Epidermal melanocyte (primary cell): ENCODE data around the gene C5orf58.
A peak's percentile ranks its signal among the peaks of the same experiment; 100 is the strongest.

ENCODE experiments used
- DNase-seq: peaks from one replicate; pipeline ENCODE4 v3.0.0; 2011; ENCODE audit warnings: low spot score; ENCODE audit not compliant: insufficient read length

The C5orf58 gene, protein sequence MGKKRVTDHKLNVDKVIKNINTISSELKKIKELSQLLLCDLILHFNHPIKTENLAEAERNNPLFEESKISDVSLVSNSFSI

GRCh38 chr5:170232786-170233185 is at the start of gene C5orf58:
TSS of gene C5orf58 (plus strand) at chr5:170232985. CDS start at chr5:170234977, 1,992 bp downstream.
- no peak for DNase-seq

DNA sequence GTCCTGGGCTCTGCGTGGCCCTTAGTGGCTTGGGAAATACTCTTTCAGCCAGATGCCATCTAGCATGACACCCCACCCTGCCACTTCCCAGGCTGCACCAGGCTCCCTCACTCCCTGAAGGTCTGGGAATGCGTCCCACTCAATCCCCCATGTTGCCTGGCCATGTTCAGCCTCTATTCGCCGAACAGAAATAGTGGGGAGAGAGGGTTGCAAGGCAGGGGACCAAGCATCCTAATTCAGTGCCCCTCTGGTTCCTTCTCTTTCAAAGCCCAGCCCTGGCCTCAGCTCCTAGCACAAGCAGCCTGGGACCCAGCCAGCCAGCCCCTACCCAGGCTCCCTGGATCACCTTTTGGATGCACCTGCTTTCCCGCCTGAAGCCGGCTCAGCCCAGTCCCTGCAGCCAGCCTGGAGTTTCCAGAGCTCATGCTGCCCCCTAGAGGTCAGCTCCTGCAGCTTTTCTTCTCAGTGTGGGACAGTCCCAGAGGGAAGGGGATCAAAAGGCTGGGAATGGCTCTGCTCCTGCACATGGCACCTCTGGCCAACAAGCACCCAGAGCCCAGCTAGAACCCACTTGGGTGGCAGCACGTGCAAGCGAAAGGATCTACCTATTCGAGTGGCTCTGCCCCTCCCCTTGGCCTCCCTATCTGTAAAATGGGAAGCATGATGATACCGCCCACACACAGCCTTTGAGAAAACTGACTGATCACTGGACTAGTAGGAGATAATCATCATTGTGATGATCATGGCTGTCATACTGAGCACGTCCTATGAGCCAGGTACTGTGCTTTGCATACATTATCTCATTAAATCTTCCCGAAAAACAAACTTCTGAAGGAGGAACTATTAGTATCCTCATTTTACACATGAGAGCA is 48.7 kb upstream of the C5orf58 start:
- DNase-seq: no peak

- DNase-seq: no peak
These were observed 48.0 kb upstream of the C5orf58 start for GRCh38 chr5:170184737-170185136.

DNA sequence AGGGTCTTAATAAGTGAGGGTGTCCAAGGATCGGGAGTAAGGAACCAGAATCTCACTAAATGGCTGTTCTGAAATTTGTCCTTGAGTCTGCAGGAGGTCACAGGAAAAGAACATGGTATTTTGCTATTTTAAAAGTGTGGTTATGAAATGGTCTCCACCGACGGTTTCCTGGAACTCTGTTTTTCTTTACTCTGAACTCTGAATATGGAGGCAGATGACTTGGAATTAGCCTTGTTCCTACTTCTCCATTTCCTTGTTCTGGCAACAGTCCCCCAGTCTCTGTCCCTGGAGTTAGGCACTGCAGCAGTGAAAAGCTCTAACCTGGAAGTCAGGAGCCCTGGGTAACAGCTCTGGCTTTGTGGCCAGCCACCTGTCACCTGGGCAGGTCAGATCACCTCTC is 46.6 kb upstream of the C5orf58 start:
- DNase-seq: no peak

DNA sequence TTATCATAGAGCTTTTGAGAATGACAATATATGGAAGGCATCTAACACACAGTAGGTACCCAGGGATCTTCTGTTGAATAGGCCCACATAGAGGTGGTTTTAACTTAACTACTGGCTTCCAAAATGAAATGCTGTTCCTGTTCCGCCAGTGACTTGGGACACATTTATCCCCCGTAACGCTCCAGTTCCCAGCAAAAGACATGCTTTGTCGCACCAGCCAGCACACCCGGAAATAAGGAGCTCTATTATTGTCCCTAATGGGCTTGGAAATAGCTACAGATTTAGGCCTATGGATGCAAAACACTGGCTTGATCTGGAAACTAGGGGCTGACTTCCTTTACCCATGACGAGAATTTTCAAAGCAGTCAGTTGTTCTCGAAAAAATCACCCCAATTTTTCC is 45.9 kb upstream of the C5orf58 start:
- no peak for DNase-seq

- DNase-seq: no peak
These were observed 42.2 kb upstream of the C5orf58 start for GRCh38 chr5:170190436-170191134.

DNA sequence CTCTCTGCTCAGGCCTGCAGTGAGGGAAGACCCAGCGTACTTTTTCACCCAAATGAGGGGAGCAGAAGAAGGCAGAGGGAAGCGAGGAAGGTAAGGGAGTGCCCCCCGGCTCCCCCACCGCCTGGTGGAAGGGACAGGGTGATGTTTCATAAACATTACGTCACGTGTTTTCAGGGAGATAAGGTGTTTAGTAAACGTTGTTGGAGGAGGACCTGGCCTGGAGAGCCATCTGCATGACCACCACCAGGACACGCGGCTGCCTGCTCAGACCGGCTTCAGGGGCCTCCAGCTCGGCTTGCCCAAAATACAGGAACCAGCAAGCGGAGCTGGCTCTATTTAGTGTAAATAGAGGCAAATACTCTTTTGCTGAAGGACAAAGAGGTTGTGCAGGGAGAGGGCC is 40.0 kb upstream of the C5orf58 start:
- no peak for DNase-seq

DNA sequence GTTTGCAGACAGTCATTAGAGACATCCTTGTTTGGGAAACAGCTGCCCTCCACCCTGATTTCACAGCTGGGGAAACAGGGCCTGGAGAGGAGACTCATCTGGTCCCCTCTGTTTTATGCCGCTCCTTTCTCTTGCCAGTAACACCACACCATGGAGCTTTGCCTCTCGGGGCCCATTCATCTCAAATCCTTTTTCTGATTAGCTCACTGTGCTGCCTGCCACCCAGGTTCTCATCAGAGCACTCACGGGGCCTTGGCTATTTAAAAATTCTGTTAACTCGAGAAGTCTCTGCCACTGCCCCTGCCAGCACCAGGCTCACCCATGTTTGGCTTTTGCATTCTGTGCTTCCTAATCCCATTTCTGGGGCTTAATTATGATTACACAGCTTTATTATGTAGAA is 36.8 kb upstream of the C5orf58 start:
- no peak for DNase-seq

- no peak for DNase-seq
These were observed 31.9 kb upstream of the C5orf58 start for GRCh38 chr5:170200876-170201275.

GRCh38 chr5:170201311-170201710 is 31.5 kb upstream of the C5orf58 start:
- DNase-seq: no peak

DNA sequence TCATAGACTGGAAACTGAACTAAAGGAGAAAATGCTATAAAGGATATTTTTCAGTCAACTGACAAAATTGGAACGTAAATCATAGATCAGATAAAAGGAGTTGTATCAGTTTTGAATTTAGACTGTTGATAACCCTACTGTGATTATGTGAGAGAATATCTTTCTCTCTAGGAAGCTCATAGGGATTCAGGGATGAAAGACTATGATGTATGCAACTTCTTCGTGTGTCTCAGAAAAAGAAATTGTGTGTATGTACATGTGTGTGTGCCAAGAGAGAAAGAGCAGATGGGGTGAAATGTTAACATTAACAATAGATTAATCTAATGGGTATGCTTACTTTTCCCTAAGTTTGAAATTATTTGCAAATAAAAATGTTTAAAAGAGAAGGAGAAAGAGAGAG is 30.7 kb upstream of the C5orf58 start:
- no peak for DNase-seq

DNA sequence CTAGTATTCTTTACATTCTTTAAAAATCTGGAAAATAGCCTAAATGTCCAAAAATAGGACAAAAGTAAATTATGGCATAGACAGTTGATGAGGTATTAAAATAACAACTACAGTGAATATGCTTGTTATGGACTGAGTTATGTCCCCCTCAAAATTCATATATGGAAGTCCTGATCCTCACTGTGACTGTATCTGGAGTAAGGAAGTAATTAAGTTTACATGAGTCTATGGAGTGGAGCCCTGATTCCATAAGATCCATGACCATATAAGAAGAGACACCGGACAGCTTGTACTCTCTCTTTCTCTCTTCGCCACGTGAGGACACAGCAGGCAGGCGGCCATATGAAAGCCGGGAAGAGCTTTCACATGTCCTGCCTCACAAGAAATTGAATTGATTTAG is 28.6 kb upstream of the C5orf58 start:
- no peak for DNase-seq

DNA sequence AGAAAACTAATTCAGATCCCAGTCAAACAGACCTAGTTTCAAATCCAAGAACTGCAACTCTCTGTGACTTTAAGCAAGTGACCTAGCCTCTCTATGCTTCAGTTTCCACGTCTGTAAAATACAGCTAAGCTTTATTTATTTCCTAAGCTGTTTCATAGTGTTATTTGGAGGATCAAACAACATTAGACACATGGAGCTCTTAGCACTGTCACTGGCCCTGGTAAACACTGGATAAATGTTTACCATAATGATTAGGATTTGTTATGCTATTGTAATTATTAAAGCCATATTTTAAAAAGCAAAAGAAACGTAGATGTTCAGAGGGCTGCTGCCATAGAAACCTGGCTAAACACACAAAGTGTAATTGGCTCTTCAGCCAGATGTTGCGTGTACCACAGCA is 26.6 kb upstream of the C5orf58 start:
- no peak for DNase-seq

DNA sequence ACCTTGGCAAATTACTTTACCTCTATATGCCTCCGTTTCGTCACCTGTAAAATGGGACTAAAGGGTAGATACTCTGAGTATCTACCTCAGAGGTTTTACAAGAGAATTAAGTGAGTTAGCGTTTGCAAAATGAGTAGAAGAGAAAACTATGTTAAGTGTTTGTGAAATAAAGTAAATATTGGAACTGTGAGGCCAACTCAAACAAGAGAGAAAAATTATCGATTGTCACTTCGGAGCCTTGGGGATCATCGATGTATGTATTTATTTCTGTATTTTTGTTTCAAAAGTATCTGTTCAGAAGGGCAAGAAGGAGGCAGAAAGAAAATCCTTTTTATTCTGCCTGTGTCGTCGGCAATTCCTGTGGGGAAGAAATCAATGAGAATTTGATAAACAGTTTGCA is 25.8 kb upstream of the C5orf58 start:
- DNase-seq: no peak

DNA sequence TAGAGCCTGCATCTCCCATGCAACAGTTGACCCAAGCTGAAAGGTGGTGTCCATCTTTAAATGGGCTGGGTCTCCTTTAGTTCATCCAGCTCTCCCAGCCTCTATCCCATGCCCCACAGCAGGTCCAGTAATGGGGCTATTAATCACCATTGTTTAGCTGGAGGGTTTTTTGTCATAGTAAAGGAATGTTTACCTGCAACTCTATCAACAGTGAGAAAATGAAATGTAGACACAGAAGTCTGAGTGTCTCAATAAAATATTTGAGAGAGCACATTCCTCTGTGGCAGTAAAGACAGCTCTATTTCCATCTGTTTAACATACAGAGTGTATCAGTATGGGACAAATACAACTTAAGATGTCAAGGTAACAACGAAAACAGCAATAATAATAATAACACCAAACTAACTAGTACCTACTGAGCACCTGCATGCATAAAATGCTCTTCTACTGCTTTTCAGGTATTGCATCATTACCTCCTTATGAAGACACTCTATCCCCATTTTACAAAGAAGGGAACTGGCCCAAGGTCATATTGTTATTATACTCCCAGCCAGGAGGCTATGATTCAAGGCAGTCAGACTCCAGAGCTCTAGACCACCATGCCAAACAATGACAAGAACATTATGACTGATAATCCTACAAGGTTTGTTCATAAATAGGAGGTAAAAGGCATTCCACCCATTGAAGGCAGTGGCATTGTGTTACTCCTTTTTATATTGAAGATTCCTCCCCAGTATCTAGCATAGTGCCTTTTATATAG is 21.0 kb upstream of the C5orf58 start:
- DNase-seq: no peak

DNA sequence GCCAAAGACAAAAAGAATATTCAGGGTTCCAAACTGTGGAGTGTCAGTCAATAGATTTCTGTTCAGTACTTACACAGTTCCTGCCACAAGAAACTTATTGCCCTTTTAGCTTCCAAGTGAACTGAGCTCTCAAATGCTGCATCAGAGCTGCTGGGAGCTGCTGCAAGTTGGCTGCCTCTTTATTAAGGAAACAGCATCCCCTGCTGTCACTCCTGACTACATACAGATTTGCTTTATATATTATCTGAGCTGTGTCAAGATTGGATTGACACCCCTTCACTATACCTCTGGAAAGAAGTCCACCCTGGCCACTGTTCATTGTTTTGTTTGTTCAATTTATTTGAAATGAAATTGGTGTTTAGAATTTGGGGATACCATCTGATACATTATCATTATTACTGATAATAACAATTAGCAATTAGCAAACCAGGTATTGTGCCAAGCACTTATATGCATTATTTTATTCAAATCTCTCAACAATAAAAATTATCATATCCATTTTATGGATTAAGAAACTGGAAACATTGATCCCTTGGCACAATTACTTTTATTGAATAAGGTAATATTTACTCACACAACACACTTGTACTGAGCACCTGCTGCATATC is 16.4 kb upstream of the C5orf58 start:
- DNase-seq: no peak

DNA sequence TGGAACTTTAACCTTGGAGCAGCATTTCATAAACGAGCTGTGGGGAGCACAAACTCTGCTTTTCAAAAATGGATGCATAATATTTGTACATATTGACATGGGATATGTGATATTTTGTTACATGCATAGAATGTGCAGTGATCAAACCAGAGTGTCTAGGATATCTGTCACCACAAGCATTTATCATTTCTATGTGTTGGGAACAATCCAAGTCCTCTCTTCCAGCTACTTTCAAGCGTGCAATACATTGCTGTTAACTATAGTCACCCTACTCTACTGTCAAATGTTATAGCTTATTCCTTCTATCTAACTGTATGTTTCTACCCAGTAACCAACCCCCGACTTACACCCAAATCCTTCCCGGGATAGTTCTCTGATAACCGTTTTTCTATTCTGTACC is 15.0 kb upstream of the C5orf58 start:
- DNase-seq: no peak

DNA sequence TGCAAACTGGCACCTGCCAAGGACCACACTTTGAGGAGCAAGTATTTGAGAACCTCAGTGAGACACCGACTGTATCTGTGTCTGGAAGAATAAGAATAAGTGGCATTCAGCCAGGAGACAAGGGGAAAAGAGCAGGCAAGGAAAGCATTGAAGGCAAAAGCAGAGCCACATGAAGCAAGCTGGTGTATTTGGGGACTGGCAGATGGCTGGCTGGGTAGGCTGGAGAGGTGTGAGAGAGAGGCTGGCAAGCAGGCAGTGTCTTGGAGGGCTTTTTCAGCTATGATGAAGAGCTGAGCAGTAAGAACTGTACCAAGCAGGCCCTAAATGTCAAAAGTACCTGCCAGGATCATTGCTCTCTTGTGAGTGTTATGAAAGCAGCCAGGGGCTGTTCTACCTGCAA is 14.1 kb upstream of the C5orf58 start:
- DNase-seq: no peak

- no peak for DNase-seq
These were observed 13.2 kb upstream of the C5orf58 start for GRCh38 chr5:170219615-170220014.

GRCh38 chr5:170220191-170220590 is 12.6 kb upstream of the C5orf58 start:
- no peak for DNase-seq

GRCh38 chr5:170221327-170221741 is 11.5 kb upstream of the C5orf58 start:
- DNase-seq: peak; percentile 72
